CD4-positive, alpha-beta T cell (primary cell): Measurements from ENCODE around the gene CD9. TPM values are rescaled to one million over a fixed set of nuclear protein-coding genes. Genes with fewer than 3 reads are reported as not detected.

Experiments used
- ATAC-seq: fragments of 200-7000 bp; cut with Tn5 transposase; one replicate; pipeline ENCODE4 v1.10.0; 2022; ENCODE audit warnings: mild to moderate bottlenecking; ENCODE audit not compliant: poor library complexity
- CTCF ChIA-PET: fragments of 350-600 bp; sonication (Branson Sonifier 250); formaldehyde crosslinking; loops from one replicate; lab custom pipeline; 2021; ENCODE audit warnings: antibody characterized with exemption, inconsistent platforms; lab: Charles Lee
- POLR2A ChIA-PET: fragments of 350-600 bp; sonication (Branson Sonifier 250); formaldehyde crosslinking; loops from one replicate; lab custom pipeline; 2021; ENCODE audit warnings: antibody characterized with exemption, inconsistent platforms; lab: Charles Lee
- DNase-seq, 14 experiments: peaks; one replicate each; pipeline ENCODE4 v3.0.0-alpha.2; 2013 to 2020; ENCODE audit warnings: mixed read lengths in 2 of 14
- H3K27ac ChIP-seq, 2 donors: one replicate each; pipeline versions ENCODE4 v1.5.1 to v1.7.0; 2013; ENCODE audit warnings: low read length in 2 of 2, low read depth in 1 of 2, mild to moderate bottlenecking in 1 of 2
- H3K27me3 ChIP-seq, 2 experiments: 1 replicate in 1 of 2; 2 replicates in 1 of 2; pipeline versions ENCODE4 v1.6.1 to v1.7.0; 2013; ENCODE audit warnings: low read length in 2 of 2, control low read depth in 1 of 2, mild to moderate bottlenecking in 1 of 2, moderate library complexity in 1 of 2; ENCODE audit not compliant: insufficient read depth in 2 of 2, control insufficient read depth in 1 of 2
- H3K36me3 ChIP-seq: one replicate; pipeline ENCODE4 v1.6.1; 2013; ENCODE audit warnings: low read length, control low read depth; ENCODE audit not compliant: insufficient read depth
- H3K4me1 ChIP-seq: one replicate; pipeline ENCODE4 v1.6.1; 2013; ENCODE audit warnings: low read length, control low read depth; ENCODE audit not compliant: insufficient read depth
- H3K4me3 ChIP-seq: one replicate; pipeline ENCODE4 v1.5.1; 2013; ENCODE audit warnings: mild to moderate bottlenecking, low read length, moderate library complexity
- H3K9me3 ChIP-seq, 2 experiments: 1 replicate in 1 of 2; 2 replicates in 1 of 2; pipeline versions ENCODE4 v1.6.1 to v1.7.0; 2013; ENCODE audit warnings: low read length in 2 of 2, mild to moderate bottlenecking in 2 of 2, control low read depth in 1 of 2, moderate library complexity in 1 of 2; ENCODE audit not compliant: control insufficient read depth in 1 of 2, insufficient read depth in 1 of 2
- H3K27ac Mint-ChIP-seq: one replicate; pipeline ENCODE4 v1.8.0; 2020; ENCODE audit warnings: mixed read lengths
- H3K27me3 Mint-ChIP-seq: one replicate; pipeline ENCODE4 v1.8.0; 2021; ENCODE audit warnings: mixed read lengths
- H3K36me3 Mint-ChIP-seq: one replicate; pipeline ENCODE4 v1.8.0; 2021; ENCODE audit warnings: low read depth, mixed read lengths
- H3K4me1 Mint-ChIP-seq: one replicate; pipeline ENCODE4 v1.8.0; 2021; ENCODE audit warnings: low read depth, mixed read lengths
- H3K4me3 Mint-ChIP-seq: one replicate; pipeline ENCODE4 v1.8.0; 2020; ENCODE audit warnings: mild to moderate bottlenecking, mixed read lengths
- H3K9me3 Mint-ChIP-seq: one replicate; pipeline ENCODE4 v1.8.0; 2020; ENCODE audit warnings: mixed read lengths
- CTCF ChIP-seq: fragments of 200-600 bp; IDR thresholded peaks from one replicate; pipeline ENCODE4 v1.8.0; 2022; ENCODE audit warnings: antibody characterized with exemption, mild to moderate bottlenecking
- intact Hi-C, 2 experiments: fragments of 100-400 bp; cut with DNase I in 1 of 2; cut with micrococcal nuclease in 1 of 2; formaldehyde crosslinking; loops; one replicate each; pipeline versions ENCODE4 v1.15.1 to v1.9.0; 2023 to 2025; cut with DNase I, micrococcal nuclease
- total RNA-seq, 174 experiments: library from RNA in 2 of 174; stranded (reverse) in 2 of 174; gene quantifications; one replicate each; pipeline ENCODE4 v1.2.3 and lab custom pipeline; 2021 to 2026

The CD9 gene
- total RNA-seq, 2 experiments from 2014 or later, result 0.36 to 0.66 TPM

DNA sequence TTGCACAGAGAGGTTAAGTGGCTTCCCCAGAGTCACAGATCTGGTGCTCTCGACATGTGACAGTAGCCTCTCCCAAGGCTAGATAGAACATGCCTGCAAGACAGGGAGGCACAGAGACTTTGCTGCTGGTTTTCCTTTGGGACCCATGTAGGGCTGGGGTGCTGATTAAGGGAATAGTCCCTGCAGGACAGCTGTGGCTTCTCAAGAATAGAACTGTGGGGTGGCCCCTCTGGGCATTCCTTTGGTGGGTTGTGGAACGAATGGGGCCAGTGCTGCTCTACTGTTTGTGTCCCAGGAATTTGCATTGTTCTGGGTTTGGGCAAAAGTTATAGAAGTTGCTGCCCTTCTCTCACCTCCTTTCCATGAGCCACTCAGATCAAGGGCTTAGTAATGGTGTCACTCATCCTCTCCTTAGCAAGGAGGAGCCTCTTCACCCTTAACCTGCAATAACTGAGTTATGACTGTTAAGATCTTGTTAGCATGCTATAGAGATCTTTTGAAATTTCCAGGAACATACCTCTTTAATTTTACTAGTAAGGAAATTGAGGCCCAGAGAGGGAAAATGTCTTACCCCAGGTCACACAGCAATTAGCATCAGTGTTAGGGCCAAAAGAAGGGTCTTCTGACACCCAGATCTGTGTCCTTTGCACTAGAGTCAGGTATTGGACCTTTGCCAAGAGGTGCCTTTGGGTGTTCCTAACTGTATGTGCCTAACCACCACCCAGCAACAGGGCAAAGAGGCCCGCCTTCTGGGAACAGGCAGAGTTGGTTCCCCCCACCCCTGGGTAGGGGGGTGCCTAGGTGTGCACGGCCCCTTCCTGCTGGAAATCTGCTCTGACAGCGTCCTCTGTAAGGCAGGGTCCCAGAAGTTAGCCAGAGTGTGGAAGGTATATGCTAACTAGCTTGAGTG is 31.4 kb downstream of the CD9 start:
- Mint-ChIP-seq H3K4me1 (peaks cover 43% of the 10 kb centered on the region), H3K27me3 (no peaks in the 10 kb centered on the region), H3K9me3 (no peaks in the 10 kb centered on the region), H3K27ac (peak overlapping the region; percentile 90), H3K4me3 (no peak overlapping the region), H3K36me3 (no peaks in the 10 kb centered on the region)
- DNase-seq (peak in 1 of 14 experiments; percentile 12), ATAC-seq (peak; percentile 2)
- Histone ChIP-seq H3K4me3 (no peak overlapping the region), H3K36me3 (no peaks in the 10 kb centered on the region), H3K27me3 (no peaks in the 10 kb centered on the region), H3K27ac (no peak overlapping the region), H3K9me3 (no peaks in the 10 kb centered on the region), H3K4me1 (peaks cover 36% of the 10 kb centered on the region)
- TF ChIP-seq CTCF, result no peak
- ChIA-PET POLR2A (interaction anchor here (1.3 to 1.5 kb wide), 3 partner anchors 22 to 239 kb away, joined by 3 to 4 read pairs (median 3); partner anchors contain the start of genes CD9 and VAMP1), CTCF (interaction anchor here (1.0 kb wide), 1 partner anchor 47 kb away, joined by 3 read pairs; no protein-coding TSS in a partner anchor)
- intact Hi-C loops, result loop anchor here (1.0 to 5.0 kb wide), 3 partner anchors 34 to 47 kb away; no protein-coding TSS in a partner anchor

DNA sequence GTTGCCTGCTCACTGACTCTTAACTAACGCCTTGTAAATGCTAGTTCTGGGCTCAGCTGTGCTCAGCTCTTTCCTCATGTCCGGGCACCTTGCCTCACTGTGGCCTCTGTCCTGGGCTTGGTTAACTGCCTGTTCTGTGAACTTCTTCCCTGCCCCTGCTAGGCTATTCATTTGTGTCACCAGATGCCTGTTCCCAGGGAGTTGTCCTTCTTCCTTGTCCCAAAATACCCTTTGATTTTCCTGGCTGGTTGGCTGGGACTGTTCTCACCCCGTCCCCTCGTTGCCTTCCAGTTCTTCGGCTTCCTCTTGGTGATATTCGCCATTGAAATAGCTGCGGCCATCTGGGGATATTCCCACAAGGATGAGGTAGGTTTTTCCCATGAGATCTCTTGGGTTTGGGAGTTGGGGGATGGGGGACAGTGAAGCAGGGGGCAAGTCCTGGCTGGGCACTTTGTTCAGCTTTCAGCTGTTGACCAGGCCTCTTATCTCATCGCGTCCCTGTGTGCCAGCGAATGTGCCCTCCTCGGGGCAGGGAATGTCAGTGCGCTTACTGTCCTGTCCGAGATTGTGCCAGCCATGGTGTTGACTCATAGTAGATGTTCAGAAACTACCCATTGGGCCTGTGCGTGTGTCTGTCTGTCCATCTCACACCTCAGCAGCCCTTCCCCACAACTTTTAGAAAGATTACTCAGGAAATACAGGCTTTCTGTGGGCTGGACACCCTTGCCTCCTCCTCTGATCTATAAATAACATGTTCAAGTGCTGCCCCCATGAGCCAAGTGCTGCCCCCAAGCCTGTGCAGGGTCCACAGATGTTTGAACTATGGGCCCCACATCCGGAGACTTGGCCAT is 33.1 kb downstream of the CD9 start:
- no peak for DNase-seq
- Mint-ChIP-seq H3K27me3 (no peaks in the 10 kb centered on the region), H3K27ac (no peak overlapping the region), H3K4me1 (peaks cover 43% of the 10 kb centered on the region), H3K4me3 (no peak overlapping the region), H3K36me3 (no peaks in the 10 kb centered on the region), H3K9me3 (no peaks in the 10 kb centered on the region)
- TF ChIP-seq CTCF, result no peak
- ATAC-seq, result no peak
- Histone ChIP-seq H3K36me3 (no peaks in the 10 kb centered on the region), H3K27me3 (no peaks in the 10 kb centered on the region), H3K9me3 (no peaks in the 10 kb centered on the region), H3K4me1 (peaks cover 36% of the 10 kb centered on the region), H3K4me3 (no peak overlapping the region), H3K27ac (no peak overlapping the region)
- ChIA-PET CTCF (no interaction called here), POLR2A (no interaction called here)
- intact Hi-C loops, result loop anchor here (5.0 kb wide), 2 partner anchors 36 to 44 kb away; no protein-coding TSS in a partner anchor

GRCh38 chr12:6234214-6234613 is 34.0 kb downstream of the CD9 start:
- Mint-ChIP-seq H3K4me3 (no peak overlapping the region), H3K36me3 (no peaks in the 10 kb centered on the region), H3K27ac (no peak overlapping the region), H3K9me3 (no peaks in the 10 kb centered on the region), H3K4me1 (peaks cover 43% of the 10 kb centered on the region), H3K27me3 (no peaks in the 10 kb centered on the region)
- Histone ChIP-seq H3K27ac (no peak overlapping the region), H3K4me1 (peaks cover 35% of the 10 kb centered on the region), H3K36me3 (no peaks in the 10 kb centered on the region), H3K4me3 (no peak overlapping the region), H3K27me3 (no peaks in the 10 kb centered on the region), H3K9me3 (no peaks in the 10 kb centered on the region)
- DNase-seq (no peak), ATAC-seq (no peak)
- intact Hi-C loops, result loop anchor here (5.0 kb wide), 2 partner anchors 37 to 43 kb away; no protein-coding TSS in a partner anchor
- POLR2A ChIA-PET, result interaction anchor here (0.6 kb wide), 1 partner anchor 194 kb away, joined by 3 read pairs; no protein-coding TSS in a partner anchor
- no peak for TF ChIP-seq CTCF
- CTCF ChIA-PET, result no interaction called here
